Left lung (tissue), 10 donors: Measurements from ENCODE around the gene RALGPS1. TPM values are rescaled to one million over a fixed set of nuclear protein-coding genes. Genes with fewer than 3 reads are reported as not detected.

ENCODE experiments used
- ATAC-seq: fragments of 200-7000 bp; cut with Tn5 transposase; one replicate; pipeline ENCODE4 v1.9.1; 2020; ENCODE audit warnings: moderate library complexity
- DNase-seq, 4 donors: peaks; one replicate each; pipeline ENCODE4 v3.0.0-alpha.2; 2013 to 2020
- H3K27ac ChIP-seq, 2 donors: fragments of 200-600 bp; sonication (generic) in 1 of 2; one replicate each; pipeline versions ENCODE4 v1.5.0 to v1.8.0; 2020 to 2021
- H3K27me3 ChIP-seq, 2 donors: fragments of 200-600 bp; sonication (generic) in 1 of 2; one replicate each; pipeline versions ENCODE4 v1.5.0 to v1.8.0; 2020 to 2021
- H3K36me3 ChIP-seq, 2 donors: fragments of 200-600 bp; sonication (generic) in 1 of 2; one replicate each; pipeline versions ENCODE4 v1.5.0 to v1.8.0; 2020 to 2021
- H3K4me1 ChIP-seq, 2 donors: fragments of 200-600 bp; one replicate each; pipeline ENCODE4 v1.8.0; 2021
- H3K4me3 ChIP-seq, 2 donors: fragments of 200-600 bp; sonication (generic) in 1 of 2; one replicate each; pipeline versions ENCODE4 v1.5.0 to v1.8.0; 2020 to 2021; ENCODE audit warnings: mild to moderate bottlenecking in 1 of 2
- H3K9me3 ChIP-seq, 2 donors: fragments of 200-600 bp; sonication (generic) in 1 of 2; one replicate each; pipeline versions ENCODE4 v1.5.0 to v1.8.0; 2020 to 2021
- CTCF ChIP-seq, 2 donors: fragments of 200-600 bp; sonication (generic) in 1 of 2; IDR thresholded peaks; one replicate each; pipeline versions ENCODE4 v1.5.0 to v1.8.0; 2021; ENCODE audit warnings: antibody characterized with exemption in 2 of 2
- intact Hi-C, 2 donors: fragments of 100-400 bp; cut with DNase I; formaldehyde crosslinking; loops; one replicate each; pipeline versions ENCODE4 v1.11.2 to v1.14.2; 2022
- polyA plus RNA-seq, 6 donors: library from polyadenylated mRNA; unstranded; fragments of 120-200 nt; gene quantifications; one replicate each; pipeline ENCODE4 v1.2.1, GENCODE V29; 2013; ENCODE audit not compliant: insufficient read length in 6 of 6
- total RNA-seq, 2 donors: library from RNA; stranded (reverse); fragmentation: NEBNext Ultra II Directional; extraction: Animal tissue kit (Norgen Biotek cat#: 25700); gene quantifications; one replicate each; pipeline ENCODE4 v1.2.1, GENCODE V29; 2021
- donor health status: DM: no; HTN: yes; CAD: no.
- donor health status: DM: no; HTN: no; CAD: no.

Gene RALGPS1
- total and polyA plus RNA-seq, 8 donors: 11.9 to 27.6 (median 21.5) TPM

- ATAC-seq (no peak), DNase-seq (peak in 1 of 4 donors; percentile 2)
- no peak overlapping the region for H3K27ac ChIP-seq
- intact Hi-C loops: no loop called here
- no peaks in the 10 kb centered on the region for H3K9me3 ChIP-seq
- H3K36me3 ChIP-seq: no peaks in the 10 kb centered on the region
- H3K4me1 ChIP-seq: no peaks in the 10 kb centered on the region
- H3K27me3 ChIP-seq: no peaks in the 10 kb centered on the region
- no peak for TF ChIP-seq CTCF (IDR thresholded peaks at IDR 0.05)
- no peak overlapping the region for H3K4me3 ChIP-seq
Observed at GRCh38 chr9:127177665-127178265, 263.2 kb downstream of the RALGPS1 start.

- intact Hi-C loops: no loop called here
- no peaks in the 10 kb centered on the region for H3K27me3 ChIP-seq
- H3K4me1 ChIP-seq: no peaks in the 10 kb centered on the region
- no peaks in the 10 kb centered on the region for H3K9me3 ChIP-seq
- H3K4me3 ChIP-seq: no peak overlapping the region
- DNase-seq: peak in 2 of 4 donors; percentile 34 to 68
- H3K36me3 ChIP-seq: peaks cover 0 to 3% of the 10 kb centered on the region in 2 donors
- peak; percentile 23 for ATAC-seq
- H3K27ac ChIP-seq: no peak overlapping the region
- TF ChIP-seq CTCF (IDR thresholded peaks at IDR 0.05): no peak
Observed at GRCh38 chr9:127178686-127179632, 264.4 kb downstream of the RALGPS1 start.

GRCh38 chr9:127179633-127180441 lies 265.3 kb downstream of the RALGPS1 start:
- Histone ChIP-seq H3K4me1 (no peaks in the 10 kb centered on the region), H3K27ac (no peak overlapping the region), H3K36me3 (peaks cover 0 to 7% of the 10 kb centered on the region in 2 donors), H3K4me3 (no peak overlapping the region), H3K27me3 (no peaks in the 10 kb centered on the region), H3K9me3 (no peaks in the 10 kb centered on the region)
- intact Hi-C loops: no loop called here
- DNase-seq (peak in 1 of 4 donors; percentile 25), ATAC-seq (no peak)
- no peak for TF ChIP-seq CTCF (IDR thresholded peaks at IDR 0.05)

GRCh38 chr9:127180457-127181314 lies 266.1 kb downstream of the RALGPS1 start:
- DNase-seq (peak in 1 of 4 donors; percentile 10), ATAC-seq (no peak)
- H3K27me3 ChIP-seq: no peaks in the 10 kb centered on the region
- no peaks in the 10 kb centered on the region for H3K9me3 ChIP-seq
- H3K36me3 ChIP-seq: peaks cover 0 to 7% of the 10 kb centered on the region in 2 donors
- intact Hi-C loops: no loop called here
- no peak overlapping the region for H3K27ac ChIP-seq
- H3K4me1 ChIP-seq: peaks cover 0 to 3% of the 10 kb centered on the region in 2 donors
- H3K4me3 ChIP-seq: no peak overlapping the region
- TF ChIP-seq CTCF (IDR thresholded peaks at IDR 0.05): no peak
